ENCODE measurements around the gene SHC3. TPM values are rescaled to one million over a fixed set of nuclear protein-coding genes. Genes with fewer than 3 reads are reported as not detected.

SHC3 gene
- total RNA-seq, 2 experiments from 2014 or later = not detected

DNA sequence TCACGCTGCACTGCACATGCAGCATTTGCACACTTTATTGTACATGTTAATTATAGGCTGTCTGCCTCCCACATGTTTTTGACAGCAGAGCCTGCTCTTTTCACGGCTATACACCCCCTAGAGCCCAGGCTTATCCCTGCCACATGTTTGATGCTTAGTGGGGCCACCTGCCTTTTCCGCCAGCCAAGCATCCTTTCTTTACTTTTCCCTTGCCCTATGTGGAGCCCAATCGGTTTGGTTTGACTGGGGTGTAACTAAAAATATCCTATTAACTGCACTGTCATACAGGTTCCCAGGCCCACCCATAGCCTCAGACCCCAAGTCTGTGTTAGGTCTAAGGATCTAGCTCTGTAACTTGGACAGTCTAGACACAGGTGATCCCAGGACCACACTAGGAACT, 206.2 kb downstream of the SHC3 start:
- H3K4me3 Mint-ChIP-seq = no peak overlapping the region
- no peak overlapping the region for H3K27ac Mint-ChIP-seq
- peak; percentile 23 for DNase-seq
- H3K27me3 Mint-ChIP-seq = no peaks in the 10 kb centered on the region
- H3K9me3 Mint-ChIP-seq (ENCODE audit: low read depth) = no peaks in the 10 kb centered on the region
- H3K36me3 Mint-ChIP-seq = no peaks in the 10 kb centered on the region
- no peaks in the 10 kb centered on the region for H3K4me1 Mint-ChIP-seq
- ATAC-seq = peak; percentile 12
- CTCF ChIA-PET = no interaction called here

DNA sequence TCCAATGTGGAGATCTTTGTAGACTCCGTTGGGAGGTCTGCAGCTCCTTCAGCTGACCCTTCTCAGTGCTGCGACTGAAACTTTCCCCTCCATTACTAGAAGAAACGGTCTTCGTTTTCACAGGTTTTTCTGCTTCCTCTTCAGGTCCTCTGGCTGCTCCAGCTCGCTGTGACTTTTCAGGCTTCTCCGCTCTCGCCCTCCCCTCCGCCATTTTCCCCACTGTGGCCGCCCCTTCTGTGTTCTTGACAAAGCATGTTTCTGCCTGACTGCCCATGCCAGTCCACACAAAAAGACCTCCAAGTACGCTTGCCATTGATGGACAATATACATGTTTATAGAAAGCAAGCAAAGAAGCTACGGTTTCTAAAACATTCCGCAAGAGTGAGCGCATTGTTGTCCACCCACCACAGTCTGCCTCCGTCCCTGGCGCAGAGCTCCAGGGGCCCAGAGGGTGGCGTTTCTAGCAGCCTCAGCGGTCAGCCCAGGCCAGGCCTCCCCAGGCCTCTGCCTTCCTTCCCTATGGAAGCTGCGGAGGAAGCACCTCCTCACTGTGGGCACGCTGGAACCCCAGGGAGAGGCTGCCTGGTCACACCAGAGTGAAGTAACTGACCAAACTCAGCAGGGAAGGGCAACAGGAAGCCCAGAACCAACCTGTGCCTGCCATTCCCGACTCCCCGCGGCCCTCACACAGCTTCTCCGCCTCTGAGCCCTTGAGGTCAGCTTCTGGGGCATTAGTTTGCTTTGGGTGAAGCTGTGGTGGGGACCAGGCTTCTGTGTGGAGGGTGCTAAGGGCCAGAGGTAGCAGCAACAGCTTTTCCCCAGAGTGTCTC, 207.3 kb downstream of the SHC3 start:
- CTCF ChIA-PET = no interaction called here
- Mint-ChIP-seq H3K9me3 (ENCODE audit: low read depth) (no peaks in the 10 kb centered on the region), H3K27ac (no peak overlapping the region), H3K4me3 (no peak overlapping the region), H3K4me1 (no peaks in the 10 kb centered on the region), H3K36me3 (no peaks in the 10 kb centered on the region), H3K27me3 (no peaks in the 10 kb centered on the region)
- ATAC-seq (no peak), DNase-seq (peak; percentile 33)

DNA sequence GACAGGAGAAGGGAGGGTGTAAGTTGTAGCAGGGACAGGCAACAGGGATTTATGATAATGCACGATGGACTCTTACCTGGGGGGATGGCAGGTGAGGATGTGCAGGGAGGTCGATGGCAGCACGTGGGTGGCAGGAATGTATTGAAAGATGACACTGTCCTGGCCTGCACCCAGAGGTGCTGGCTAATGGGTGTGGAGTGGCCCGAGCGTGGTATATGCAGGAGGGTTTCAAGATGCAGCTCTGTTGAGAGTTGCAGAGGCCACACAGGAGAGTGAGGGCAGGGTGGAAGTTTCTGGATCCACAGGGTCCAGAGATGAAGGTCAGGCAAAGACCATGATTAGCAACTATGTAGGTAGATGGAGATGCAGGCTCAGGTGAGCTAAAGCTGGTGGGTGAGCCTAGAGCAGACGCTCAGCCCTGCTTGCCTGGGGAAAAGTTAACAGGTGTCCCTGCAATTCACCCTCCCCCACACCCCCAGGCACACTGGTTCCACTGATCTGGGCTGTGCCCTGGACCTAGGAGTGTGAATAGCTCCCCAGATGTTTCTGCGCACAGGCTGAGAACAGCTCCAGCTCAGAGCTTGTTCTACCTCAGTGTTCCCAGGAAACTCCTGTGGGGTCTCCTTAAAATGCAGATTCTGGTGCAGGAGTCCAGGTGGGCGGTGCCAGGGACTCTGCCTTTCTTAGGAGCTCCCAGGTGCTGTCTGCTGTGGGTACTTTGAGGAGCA, 208.8 kb downstream of the SHC3 start:
- Mint-ChIP-seq H3K4me1 (no peaks in the 10 kb centered on the region), H3K9me3 (ENCODE audit: low read depth) (no peaks in the 10 kb centered on the region), H3K27ac (no peak overlapping the region), H3K36me3 (no peaks in the 10 kb centered on the region), H3K4me3 (no peak overlapping the region), H3K27me3 (no peaks in the 10 kb centered on the region)
- CTCF ChIA-PET = no interaction called here
- DNase-seq (peak; percentile 29), ATAC-seq (no peak)

DNA sequence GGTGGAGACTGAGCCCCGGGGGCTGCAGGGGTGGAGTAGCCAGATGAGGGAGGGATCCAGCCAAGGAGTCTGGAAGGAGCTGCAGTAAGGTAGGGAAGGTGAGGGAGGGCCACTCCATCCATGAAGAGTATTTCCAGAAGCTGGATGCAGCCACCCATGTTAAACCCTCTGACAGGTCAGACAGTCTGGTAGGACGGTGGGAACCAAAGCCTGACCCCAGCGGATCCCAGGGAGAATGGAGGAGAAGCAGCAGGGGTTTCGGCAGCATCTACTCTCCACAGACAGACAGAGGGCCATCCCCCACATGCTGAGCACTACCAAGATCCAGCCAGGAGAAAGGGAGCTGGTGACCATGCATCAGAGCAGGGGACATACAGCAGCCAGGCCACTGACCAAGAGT, 209.8 kb downstream of the SHC3 start:
- H3K4me1 Mint-ChIP-seq = no peaks in the 10 kb centered on the region
- ATAC-seq (no peak), DNase-seq (peak; percentile 28)
- no peaks in the 10 kb centered on the region for H3K27me3 Mint-ChIP-seq
- CTCF ChIA-PET = no interaction called here
- H3K36me3 Mint-ChIP-seq = no peaks in the 10 kb centered on the region
- no peaks in the 10 kb centered on the region for H3K9me3 Mint-ChIP-seq (ENCODE audit: low read depth)
- H3K4me3 Mint-ChIP-seq = no peak overlapping the region
- no peak overlapping the region for H3K27ac Mint-ChIP-seq

DNA sequence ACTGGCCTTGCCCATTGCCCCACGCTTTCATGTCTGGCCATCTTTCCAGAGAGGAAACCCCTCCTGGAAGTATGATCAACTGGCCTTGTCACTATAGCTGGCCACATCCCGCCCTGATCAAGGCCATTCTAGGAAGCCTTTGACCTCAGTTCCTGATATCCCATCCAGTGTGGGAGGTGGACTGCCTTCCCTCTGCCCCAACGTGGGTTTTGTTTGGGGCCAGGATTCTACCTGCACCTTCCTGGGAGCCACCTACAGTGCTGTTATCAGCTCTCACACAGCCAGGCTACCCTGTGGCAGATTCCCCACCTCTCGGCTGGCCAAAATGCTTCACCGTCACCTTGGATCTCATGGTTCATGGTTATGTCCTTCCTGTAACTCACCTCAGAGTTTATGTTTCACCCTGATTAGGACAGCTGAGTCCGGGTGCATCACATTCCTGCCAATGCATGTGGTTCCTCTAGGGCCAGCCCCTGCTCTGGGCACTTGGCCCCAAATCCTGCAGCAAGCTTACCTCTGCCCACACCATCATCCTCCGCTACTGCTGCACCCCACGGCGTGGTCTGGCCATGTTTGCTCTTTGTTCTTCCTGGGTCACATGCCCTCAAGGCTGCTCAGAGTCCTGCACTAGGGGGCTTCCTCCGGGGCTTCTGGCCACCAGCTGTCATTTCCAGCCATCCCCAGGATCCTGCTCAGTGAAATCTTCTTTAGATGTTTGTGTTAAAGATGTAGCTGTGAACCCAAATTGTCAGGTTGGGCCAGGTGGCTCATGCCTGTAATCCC, 211.5 kb downstream of the SHC3 start:
- DNase-seq (peak; percentile 26), ATAC-seq (no peak)
- no peaks in the 10 kb centered on the region for H3K9me3 Mint-ChIP-seq (ENCODE audit: low read depth)
- no peak overlapping the region for H3K27ac Mint-ChIP-seq
- H3K4me3 Mint-ChIP-seq = no peak overlapping the region
- H3K4me1 Mint-ChIP-seq = no peaks in the 10 kb centered on the region
- CTCF ChIA-PET = no interaction called here
- H3K36me3 Mint-ChIP-seq = no peaks in the 10 kb centered on the region
- peaks cover 10% of the 10 kb centered on the region for H3K27me3 Mint-ChIP-seq

DNA sequence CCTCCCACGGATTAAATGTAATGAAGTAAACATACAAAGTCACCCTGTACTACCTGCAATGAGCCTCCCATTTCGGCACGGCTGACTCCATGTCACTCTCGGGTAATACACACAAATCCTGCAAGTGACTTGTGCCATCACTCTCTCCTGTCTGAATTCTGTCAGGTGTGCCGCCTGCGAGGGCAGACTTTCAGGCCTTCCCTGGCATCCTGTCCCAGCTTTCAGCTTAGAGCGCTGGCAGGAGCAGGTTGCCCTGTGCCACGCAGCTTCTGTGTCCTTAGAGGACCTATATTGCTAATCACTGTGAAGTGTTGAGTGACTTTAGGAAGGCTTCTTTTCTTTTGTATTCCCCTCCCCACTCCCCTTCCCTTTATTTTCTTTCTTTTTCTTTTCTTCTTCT, 213.1 kb downstream of the SHC3 start:
- no peak for ATAC-seq

DNA sequence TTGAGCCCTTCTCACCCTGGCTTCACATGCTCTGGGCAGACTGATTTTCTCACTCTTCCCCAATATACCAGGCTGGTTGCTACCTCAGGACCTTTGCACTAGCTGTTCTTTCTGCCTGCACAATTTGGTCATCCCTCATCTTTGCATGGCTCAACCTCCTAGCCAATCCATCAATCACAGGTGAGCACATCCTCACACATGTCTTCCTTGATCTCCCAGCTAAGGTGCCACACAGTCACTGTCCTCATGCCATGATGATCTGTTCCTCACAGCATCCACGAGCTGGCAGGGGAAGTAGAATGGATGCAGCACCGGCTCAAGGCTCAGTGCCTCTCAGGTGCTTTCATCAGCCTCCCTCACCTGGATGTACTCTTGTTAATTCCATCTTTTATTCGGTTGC, 218.0 kb downstream of the SHC3 start:
- Mint-ChIP-seq H3K4me1 (no peaks in the 10 kb centered on the region), H3K27ac (no peak overlapping the region), H3K9me3 (ENCODE audit: low read depth) (no peaks in the 10 kb centered on the region), H3K36me3 (no peaks in the 10 kb centered on the region), H3K4me3 (no peak overlapping the region), H3K27me3 (peaks cover 24% of the 10 kb centered on the region)
- ATAC-seq = no peak
- CTCF ChIA-PET = no interaction called here
- DNase-seq = no peak

More for the DNA sequence above, 213.1 kb downstream of the SHC3 start:
- H3K4me1 Mint-ChIP-seq = no peaks in the 10 kb centered on the region
- no peaks in the 10 kb centered on the region for H3K36me3 Mint-ChIP-seq
- H3K4me3 Mint-ChIP-seq = no peak overlapping the region
- H3K27me3 Mint-ChIP-seq = peaks cover 19% of the 10 kb centered on the region
- CTCF ChIA-PET = no interaction called here
- DNase-seq = peak; percentile 35
- H3K27ac Mint-ChIP-seq = no peak overlapping the region
- H3K9me3 Mint-ChIP-seq (ENCODE audit: low read depth) = no peaks in the 10 kb centered on the region

DNA sequence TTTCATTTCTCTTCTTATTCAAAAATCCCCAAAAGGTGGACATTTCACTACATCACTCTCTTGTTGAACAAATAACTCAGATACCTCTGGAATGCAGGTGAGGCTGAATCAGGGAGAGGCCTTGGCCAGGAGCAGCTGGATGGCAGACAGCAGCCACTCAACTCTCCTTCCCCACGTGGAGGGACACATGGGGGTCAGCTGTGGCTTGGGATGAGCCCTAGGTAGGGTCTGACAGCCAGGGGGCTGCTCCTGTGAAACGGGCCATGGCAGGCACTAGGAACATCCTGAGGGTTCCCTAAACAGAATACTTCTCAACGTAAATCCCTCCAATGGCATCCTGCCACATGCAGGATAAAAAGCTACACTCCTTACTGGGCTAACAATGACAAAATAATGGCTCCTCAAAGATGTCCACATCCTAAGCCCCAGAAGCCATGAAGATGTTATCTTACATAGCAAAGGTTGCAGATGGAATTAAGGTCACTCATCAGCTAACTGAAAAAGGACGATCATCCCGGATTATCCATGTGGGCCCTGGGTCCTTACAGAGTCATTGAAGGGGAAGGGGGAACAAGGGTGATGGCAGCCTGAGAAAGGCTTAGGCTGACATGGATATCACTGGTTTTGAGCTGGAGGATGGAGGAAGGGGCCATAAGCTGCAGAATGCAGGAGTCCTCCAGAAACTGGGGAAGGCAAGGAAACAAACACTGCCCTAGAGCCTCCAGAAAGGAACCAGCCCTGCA, 218.7 kb downstream of the SHC3 start:
- ATAC-seq = no peak
- H3K27me3 Mint-ChIP-seq = peaks cover 27% of the 10 kb centered on the region
- H3K4me3 Mint-ChIP-seq = no peak overlapping the region
- no peaks in the 10 kb centered on the region for H3K4me1 Mint-ChIP-seq
- H3K27ac Mint-ChIP-seq = no peak overlapping the region
- H3K9me3 Mint-ChIP-seq (ENCODE audit: low read depth) = no peaks in the 10 kb centered on the region
- no peak for DNase-seq
- H3K36me3 Mint-ChIP-seq = no peaks in the 10 kb centered on the region
- CTCF ChIA-PET = no interaction called here

DNA sequence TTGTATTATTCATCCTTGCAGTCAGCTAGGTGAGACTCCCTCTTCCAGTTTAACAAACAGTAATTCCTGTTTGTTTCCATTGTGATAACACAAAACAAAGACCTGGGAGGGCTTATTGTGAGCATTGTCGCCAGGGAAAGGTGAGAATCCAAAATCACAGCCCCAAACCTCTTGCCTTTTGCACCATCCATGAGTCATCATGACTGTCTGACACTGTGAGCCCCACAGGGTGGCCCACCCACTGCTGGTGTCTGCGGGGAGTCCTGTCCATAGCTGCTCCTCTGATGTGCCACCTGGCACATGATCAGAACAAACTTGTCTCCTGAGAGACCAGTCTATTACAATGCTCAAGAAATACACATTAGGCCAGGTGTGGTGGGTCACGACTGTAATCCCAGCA, 221.1 kb downstream of the SHC3 start:
- Mint-ChIP-seq H3K36me3 (no peaks in the 10 kb centered on the region), H3K4me3 (no peak overlapping the region), H3K27me3 (peaks cover 27% of the 10 kb centered on the region), H3K4me1 (no peaks in the 10 kb centered on the region), H3K9me3 (ENCODE audit: low read depth) (no peaks in the 10 kb centered on the region), H3K27ac (no peak overlapping the region)
- no peak for DNase-seq
- CTCF ChIA-PET = no interaction called here
- no peak for ATAC-seq

Other genes with a start within 250 kb of the SHC3 start
- under 1 TPM; 0.05 to 0.06 TPM for gene S1PR3, start 187.3 kb downstream of the SHC3 start, total RNA-seq
- gene CKS2, start 132.4 kb upstream of the SHC3 start, total RNA-seq = 100 to 1,000 TPM; 200 to 225 TPM
- 10 to 100 TPM; 36.1 to 40.2 TPM for gene SECISBP2, start 139.7 kb upstream of the SHC3 start, total RNA-seq

All from activated CD8-positive, alpha-beta memory T cell treated with anti-CD3 and anti-CD28 coated beads, Interleukin-2, amount 10 ng/mL, durations not matched to agents 7 days and 5 days (primary cell).